ENCODE results near the gene BACH2.

- TF ChIP-seq CTCF (IDR thresholded peaks at IDR 0.05) (no peak), POLR2AphosphoS5 (IDR thresholded peaks at IDR 0.05) (no peak), POLR2A (IDR thresholded peaks at IDR 0.05) (no peak), EP300 (IDR thresholded peaks at IDR 0.05) (no peak)
Observed at GRCh38 chr6:90167514-90168379, 128.9 kb downstream of the BACH2 start.
